HG02840 (cell line): ENCODE measurements around the gene SDF2.
A peak's percentile ranks its signal among the peaks of the same experiment; 100 is the strongest.
"Not testable (repeated sequence)": the region's sequence is repeated elsewhere in the genome, so short reads cannot be mapped to it uniquely, and the experiment has no call there.

Experiments
- ATAC-seq: cut with Tn5 transposase; IDR thresholded peaks from one replicate; pipeline ENCODE4 v1.9.1; 2021; ENCODE audit warnings: mild to moderate bottlenecking, moderate library complexity, moderate number of reproducible peaks; ENCODE audit not compliant: unreplicated experiment, low FRiP score

The SDF2 gene

DNA sequence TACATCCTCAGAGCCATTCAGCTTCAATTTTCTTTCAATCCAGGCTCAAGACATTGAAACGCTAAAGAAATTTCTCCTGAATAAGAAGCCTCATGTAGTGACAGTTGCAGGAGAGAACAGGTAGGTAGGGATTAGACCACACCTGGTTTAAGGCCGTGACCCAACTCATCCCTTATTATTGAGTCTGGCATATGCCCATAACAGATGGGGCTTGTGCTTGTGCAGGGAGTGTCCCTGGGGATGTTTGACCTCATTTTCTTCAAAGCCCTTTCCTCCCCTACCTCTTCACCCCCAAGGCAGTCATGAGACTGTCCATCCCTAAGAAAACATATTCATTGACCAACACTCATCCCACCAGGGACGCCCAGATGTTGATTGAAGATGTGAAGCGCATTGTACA is 24.6 kb upstream of the SDF2 start:
- no peak for ATAC-seq

DNA sequence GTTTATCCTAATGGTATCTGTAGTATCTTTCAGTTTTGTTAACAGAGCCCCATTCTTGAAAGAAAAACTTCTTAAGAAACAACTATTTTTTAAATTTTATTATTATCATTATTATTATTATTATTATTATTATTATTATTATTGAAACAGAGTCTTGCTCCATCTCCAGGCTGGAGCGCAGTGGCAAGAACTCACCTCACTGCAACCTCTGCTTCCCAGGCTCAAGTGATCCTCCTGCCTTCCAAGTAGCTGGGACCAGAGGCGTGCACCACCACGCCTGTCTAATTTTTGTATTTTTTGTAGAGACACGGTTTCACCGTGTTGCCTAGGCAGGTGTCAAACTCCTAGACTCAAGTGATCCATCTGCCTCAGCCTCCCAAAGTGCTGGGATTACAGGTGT is 23.7 kb upstream of the SDF2 start:
- no peak for ATAC-seq

DNA sequence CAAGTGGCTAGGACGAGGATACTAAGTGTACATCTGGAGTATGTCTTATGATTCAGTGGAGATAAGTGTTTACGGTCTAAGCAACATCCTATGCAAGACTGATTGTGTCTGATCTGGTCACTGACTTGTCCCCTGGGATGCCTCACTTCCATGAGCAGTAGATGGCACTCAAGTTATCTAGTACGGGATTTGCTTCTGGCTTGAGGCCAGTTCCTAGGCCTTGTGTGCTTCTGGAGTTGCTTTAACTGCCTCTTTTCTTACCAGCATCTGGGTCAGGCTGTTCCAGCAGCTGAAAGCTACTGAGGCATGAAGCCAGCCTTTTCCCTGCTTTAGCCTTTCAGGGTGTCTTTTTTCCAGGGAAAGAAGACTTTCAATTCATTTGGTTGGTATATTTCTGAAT is 23.3 kb upstream of the SDF2 start:
- ATAC-seq = no peak

DNA sequence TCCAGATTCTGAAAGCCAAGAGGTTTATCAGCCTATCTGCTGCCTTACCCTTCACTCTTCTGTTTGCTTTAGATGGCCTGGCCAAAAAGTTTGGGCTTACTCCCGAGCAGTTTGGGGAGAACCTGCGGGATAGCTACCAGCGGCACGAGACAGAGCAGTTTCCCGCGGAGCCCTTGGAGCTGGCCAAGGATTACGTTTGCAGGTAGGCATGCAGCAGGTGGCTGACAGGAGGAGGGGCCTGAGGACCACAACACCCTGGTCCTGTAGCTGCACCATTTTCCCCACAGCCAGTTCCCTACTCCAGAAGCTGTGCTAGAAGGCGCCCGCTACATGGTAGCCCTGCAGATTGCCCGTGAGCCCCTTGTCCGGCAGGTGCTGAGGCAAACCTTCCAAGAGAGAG is 20.9 kb upstream of the SDF2 start:
- no peak for ATAC-seq

DNA sequence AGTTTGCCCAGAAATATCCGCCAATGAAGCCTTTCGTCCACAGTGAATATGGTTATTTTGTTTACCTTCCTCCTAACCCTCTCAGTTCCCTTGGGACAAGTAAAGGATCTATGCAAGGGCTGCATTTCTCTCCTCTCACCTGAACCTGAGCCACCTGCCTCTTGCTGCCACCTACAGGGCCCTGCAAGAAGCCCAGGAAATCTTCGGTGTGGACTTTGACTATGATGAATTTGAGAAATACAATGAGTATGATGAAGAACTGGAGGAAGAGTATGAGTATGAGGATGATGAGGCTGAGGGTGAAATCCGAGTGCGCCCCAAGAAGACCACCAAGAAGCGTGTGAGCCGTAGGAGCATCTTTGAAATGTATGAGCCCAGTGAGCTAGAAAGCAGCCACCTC is 14.3 kb upstream of the SDF2 start:
- no peak for ATAC-seq

DNA sequence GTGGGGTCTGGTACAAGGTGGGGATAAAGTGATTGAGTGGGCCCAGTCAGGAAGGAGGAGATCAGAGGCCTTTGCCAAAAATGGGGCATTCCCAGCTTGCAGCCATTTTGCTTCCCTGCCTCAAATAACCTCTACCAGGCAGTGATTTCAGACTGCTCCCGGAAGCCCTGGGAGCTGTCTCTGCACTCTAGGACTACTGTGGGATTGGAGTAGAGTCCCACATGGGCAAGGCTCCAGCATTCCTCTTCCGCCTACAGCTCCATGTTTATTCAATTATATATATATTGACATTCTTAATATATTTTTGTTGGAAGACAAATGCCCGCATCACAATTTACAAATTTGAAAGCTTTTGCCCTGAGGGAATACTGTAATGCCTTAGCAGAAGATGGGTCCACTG is 13.8 kb upstream of the SDF2 start:
- no peak for ATAC-seq

DNA sequence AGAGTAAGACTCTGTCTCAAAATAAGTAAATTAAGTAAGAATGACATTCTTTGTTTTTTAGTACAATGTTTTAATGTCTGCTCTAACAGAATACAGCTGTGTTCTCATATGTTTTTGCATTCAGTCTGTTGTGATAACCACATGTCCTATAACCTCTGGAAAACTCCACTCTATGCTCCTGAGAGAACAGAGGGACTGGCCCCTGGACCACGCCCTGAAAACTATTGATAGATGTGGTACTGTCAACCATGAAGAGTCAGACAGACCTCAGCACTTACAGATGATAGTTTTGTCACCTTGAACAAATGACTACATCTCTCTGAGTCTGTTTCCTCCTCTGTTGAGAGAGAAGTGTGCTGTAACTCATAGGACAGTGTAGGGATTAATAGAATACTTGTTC is 8.2 kb upstream of the SDF2 start:
- no peak for ATAC-seq

DNA sequence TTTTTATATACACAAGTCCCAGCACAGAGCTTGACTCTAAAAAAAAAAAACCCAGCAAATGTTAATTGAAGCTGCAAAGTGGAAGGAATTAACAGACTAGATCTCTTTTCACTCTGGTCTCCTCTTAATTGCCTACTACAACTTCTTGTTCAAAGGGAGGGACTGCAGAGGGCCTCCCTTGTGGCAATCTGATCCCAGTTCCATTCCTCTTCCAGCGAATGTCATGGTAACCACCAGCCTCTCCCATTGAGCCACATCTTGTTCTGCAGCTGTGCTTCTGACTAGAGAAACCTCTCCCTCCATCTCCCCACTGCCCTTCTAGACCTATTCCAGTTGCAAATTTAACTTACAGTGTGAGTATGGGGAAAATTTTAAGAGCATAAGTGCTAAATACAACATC is 6.2 kb upstream of the SDF2 start:
- ATAC-seq = no peak

DNA sequence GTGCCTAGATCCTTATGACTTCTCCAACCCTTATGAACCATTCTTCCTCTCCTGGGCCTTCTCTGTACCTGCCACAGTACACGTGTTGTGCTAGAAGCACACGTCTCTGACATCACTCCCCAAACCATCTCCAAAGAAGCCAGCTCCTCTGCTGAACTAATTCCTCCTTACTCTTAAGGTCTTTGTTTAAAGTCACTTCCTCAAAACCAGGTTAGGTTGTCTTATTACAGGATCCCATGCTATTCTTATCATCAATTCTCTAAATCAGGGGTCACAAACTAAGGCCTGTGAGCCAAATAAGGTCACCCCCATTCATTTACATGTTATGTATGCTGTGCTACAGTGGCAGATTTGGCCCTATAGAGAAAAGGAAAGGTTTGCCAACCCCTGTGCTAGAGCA is 4.3 kb upstream of the SDF2 start:
- ATAC-seq = no peak

DNA sequence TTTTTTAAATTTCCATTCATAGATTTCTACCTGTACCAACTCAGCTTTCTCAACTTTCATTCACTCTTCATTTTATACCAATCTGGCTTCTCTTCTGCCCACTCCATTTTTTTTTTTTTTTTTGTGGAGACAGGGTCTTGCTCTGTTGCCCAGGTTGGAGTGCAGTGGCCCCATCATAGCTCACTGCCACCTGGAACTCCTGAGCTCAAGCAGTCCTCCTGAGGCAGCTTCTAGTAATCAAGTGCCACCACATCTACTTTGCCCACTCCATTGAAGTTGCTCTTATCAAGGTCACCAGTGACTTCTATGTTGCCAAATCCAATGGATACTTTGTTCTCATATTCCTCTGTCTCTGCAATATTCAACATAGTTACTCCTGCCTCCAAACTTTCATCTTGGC is 2.0 kb upstream of the SDF2 start:
- ATAC-seq = no peak

DNA sequence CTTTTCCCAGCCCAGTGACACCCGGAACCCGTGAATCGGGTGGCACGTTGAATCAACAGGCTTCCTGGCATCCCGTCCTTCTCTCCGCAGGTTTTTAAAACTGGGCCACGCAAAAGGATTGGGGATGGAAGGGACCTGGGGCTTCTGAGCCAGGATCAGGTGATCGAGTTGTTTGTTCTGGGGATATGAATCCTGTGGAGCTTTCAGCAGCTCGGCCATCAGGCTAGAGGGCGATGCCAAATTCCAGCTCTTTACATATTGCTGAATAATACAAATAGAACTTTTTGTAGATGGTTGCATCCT is 772 bp upstream of the SDF2 start:
- no peak for ATAC-seq

DNA sequence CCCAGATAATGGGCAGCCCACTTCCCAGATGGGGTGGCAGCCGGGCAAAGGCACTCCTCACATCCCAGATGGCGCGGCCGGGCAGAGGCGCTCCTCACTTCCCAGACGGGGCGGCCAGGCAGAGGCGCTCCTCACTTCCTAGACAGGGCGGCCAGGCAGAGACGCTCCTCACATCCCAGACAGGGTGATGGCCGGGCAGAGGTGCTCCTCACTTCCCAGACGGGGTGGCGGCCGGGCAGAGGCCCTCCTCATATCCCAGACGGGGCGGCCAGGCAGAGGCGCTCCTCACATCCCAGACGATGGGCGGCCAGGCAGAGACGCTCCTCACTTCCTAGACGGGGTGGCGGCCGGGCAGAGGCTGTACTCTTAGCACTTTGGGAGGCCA is 2.2 kb downstream of the SDF2 start:
- ATAC-seq = not testable (repeated sequence)

DNA sequence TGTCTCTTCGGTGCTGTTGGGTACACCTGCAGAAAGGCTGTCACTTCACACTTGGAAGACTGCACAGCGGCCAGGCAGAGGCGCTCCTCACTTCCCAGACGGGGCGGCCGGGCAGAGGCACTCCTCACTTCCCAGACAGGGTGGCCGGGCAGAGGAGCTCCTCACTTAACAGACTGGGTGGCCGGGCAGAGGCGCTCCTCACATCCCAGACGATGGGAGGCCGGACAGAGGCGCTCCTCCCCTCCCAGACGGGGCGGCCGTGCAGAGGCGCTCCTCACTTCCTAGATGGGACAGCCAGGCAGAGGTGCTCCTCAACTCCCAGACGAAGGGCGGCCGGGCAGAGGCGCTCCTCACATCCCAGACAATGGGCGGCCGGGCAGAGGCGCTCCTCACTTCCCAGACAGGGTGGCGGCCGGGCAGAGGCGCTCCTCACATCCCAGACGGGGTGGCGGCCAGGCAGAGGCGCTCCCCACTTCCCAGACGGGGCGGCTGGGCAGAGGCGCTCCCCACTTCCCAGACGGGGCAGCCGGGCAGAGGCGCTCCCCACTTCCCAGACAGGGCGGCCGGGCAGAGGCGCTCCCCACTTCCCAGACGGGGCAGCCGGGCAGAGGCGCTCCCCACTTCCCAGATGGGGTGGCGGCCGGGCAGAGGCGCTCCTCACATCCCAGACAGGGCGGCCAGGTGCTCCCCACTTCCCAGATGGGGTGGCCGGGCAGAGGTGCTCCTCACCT is 2.8 kb downstream of the SDF2 start:
- not testable (repeated sequence) for ATAC-seq

DNA sequence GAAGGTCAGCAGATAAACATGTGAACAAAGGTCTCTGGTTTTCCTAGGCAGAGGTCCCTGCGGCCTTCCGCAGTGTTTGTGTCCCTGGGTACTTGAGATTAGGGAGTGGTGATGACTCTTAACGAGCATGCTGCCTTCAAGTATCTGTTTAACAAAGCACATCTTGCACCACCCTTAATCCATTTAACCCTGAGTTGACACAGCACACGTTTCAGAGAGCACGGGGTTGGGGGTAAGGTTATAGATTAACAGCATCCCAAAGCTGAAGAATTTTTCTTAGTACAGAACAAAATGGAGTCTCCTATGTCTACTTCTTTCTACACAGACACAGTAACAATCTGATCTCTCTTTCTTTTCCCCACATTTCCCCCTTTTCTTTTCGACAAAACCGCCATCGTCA is 3.4 kb downstream of the SDF2 start:
- ATAC-seq = not testable (repeated sequence)

DNA sequence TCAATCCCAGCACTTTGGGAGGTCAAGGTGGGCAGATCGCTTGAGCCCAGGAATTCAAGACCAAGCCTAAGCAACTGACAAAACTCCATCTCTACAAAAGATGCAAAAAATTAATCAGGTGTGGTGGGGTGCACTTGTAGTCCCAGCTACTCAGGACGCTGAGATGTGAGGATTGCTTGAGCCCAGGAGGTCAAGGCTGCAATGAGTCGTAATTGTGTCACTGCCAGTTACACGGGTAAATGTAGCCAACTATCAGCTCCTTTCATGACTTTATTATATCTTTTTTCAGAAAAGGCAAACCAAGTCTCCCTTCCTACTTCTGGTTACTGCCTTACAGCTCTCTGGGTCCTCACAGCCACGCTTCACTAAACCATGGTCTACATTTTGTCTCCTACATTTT is 4.0 kb downstream of the SDF2 start:
- ATAC-seq = no peak

DNA sequence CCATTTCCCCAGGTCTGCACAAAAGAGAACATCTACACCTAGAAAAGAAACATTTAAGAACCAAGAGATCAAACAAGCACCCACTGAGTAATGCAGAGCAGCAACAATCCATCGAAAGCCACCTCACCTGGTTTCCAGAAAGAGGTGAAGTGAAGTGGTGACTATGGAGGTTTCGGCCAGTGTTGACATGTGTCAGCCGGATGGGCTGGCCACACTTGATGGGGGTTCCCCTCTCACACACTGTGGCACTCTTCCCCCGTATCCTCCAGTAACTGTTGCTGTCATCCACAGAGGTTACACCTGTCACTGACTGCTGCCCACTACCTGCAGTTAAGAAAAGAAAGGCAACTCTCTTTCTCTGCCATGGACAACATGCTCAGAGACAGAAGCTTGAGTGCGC is 6.5 kb downstream of the SDF2 start:
- no peak for ATAC-seq

DNA sequence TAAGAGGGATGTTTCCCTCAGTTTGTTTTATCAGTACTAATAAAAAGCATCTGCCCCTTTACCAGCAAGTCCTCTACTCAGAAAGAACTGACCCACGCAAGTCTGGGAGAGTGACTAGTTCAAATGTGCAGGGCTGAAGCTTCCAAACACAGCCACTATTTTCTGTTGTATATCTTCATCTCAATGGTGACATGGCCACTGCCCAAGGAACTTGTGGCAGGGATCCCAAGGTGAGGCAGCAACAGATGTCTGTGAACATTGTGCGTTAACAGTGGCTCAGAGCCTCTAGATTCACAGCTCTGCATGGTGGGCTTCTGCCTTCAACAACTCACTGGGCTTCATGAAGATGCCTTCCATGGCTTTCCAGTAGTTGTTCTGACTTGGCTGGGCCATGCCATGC is 13.0 kb downstream of the SDF2 start:
- no peak for ATAC-seq

DNA sequence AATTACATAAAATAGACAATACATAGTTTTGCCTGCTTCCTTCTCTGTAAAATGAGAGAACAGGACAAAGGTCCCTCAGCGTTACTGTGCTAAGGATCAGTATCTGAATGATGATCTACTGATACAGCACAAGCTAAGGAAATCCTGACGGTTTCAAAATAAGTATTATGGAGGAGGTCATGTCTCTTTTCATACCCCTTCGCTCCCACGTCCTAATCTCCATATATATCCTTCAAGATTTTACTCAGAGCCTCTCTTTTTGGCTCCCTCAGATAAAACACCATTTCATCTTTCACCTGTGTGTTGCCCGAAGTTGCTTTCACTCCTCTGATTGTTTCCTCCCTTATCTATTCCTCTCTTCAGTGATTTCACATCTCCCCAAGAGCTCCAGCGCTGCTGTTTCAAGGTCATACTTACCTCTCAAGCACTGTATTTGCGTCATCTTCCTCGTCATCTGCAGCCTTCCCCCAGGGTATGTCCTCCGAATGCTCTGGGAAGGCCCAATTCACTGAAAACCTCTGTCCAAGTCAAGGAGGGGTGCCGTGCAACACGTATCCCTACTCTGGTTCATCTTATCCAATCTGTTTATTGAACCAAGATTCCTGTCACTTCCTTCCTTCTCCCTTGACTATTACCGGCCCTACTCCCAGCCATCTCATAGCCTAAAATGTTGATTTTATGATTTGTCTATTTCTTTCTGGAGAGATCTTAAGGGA is 15.5 kb downstream of the SDF2 start:
- ATAC-seq = no peak

DNA sequence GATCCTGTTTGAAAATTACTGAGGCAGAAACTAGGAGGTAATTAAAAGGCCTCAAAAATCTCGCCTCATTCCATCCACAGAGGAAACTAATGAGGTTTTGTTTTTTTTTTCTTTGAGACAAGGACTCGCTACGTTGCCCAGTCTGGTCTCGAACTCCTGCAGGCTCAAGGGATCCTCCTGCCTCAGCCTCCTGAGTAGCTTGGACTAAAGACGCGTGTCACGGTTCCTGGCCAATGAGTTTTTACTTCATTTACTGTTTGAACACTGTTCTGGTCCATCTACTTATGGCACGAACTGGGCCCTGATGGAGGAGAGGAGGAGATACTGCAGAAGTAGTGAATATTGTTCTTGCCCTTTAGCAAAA is 16.1 kb downstream of the SDF2 start:
- ATAC-seq = no peak

DNA sequence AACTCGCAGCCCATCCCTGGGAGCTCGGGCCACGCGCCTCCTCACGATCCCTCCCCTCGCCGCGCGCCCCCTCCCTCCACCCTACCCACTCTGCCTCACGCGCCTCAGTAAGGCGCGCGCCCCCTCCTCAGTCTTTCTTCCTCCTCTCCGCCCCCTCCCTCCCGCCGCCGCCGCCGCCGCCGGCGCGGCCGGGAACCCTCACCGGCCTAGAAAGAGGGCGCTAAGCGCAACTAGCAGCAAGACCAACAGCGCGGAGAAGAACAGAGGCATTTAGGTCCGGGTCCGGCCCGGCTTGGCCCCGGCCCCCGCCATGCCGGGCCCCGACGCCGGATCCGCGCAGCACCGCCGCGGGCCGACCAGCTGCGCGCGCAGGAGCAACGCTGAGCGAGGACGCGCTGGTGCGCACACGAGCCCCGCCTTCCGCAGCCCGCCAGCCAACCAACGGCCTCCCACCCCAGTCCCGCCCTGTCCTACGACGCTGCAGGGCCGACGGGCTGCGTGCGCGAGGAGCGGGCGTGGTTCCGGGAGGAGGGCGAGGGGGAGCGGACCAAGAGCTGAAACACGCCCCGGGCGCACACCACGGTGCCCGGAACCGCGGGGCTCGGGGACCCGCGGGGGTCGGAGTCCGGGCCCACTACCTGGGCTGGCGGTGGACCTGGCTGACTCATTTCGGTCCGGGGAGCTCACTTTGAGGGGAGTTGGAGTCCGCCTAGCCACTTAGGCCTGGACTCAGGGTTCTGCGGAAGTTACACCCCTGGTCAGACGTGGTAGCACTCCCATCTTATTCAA is 16.7 kb downstream of the SDF2 start, which contains the start of gene BLTP2:
BLTP2 (minus strand) TSS at position 372 of the 789 bp plus-strand sequence; CDS start at position 270, 102 bp downstream.
- peak; percentile 85 for ATAC-seq

DNA sequence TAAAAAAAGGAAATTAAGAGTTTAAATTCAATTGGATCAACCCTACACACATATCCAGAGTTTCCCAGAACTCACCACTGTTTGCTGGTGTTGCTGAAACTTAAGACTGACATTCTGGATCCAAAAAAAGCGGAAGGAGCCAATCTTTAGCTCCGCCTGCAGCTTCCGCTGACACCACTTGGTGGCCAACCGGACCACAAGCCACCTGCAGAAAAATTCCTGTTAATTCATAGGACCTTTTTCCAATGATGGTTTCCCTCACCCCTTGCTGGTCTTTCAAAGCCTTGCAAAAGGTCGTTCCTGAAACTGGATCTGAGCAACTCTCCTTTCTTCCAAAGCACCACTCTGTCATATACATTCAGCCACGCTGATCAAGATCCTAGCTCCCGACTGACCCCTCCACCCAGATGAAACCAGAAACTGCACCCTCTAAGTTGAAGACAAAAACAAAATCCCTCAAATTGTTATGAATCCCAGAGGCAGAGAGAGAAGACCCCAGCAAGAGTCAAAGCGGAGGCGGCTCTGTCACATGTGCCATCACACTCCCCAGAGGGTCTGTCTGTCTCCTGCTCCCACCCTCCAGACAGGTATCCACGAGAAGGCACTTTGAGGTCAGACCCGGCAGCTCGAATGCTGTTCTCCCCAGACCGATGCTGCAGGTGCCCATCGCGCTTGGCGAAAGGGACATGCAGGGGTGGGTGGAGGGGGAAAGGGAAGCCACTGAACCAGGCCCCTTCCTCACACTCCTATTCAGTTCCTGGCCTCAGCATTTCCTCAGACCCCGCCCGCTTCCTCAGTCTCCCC is 17.5 kb downstream of the SDF2 start:
- ATAC-seq = no peak
